GM12878 (cell line): ENCODE results near the gene COQ9. TPM values are rescaled to one million over a fixed set of nuclear protein-coding genes. Genes with fewer than 3 reads are reported as not detected.

Experiments
- ETV6 ChIP-seq, 2 experiments: fragments of 450-650 bp in 1 of 2; IDR thresholded peaks in 1 of 2; conservative IDR thresholded peaks in 1 of 2; 2 replicates each; pipeline ENCODE4 v1.6.1; 2014; ENCODE audit warnings: antibody characterized with exemption in 1 of 2, borderline replicate concordance in 1 of 2, low read depth in 1 of 2, mild to moderate bottlenecking in 1 of 2, moderate library complexity in 1 of 2
- PAX5 ChIP-seq: IDR thresholded peaks from 2 replicates; pipeline ENCODE4 v1.6.1; 2011; ENCODE audit warnings: low read depth, low read length, borderline replicate concordance
- ZNF24 ChIP-seq: fragments of 450-650 bp; IDR thresholded peaks from 2 replicates; pipeline ENCODE4 v1.6.1; 2017; ENCODE audit warnings: antibody characterized with exemption, mild to moderate bottlenecking
- polyA plus RNA-seq, 11 experiments: library from polyadenylated mRNA; depleted of rRNA in 4 of 11; unstranded in 6 of 11; stranded (reverse) in 5 of 11; fragments of >200 nt; fragmentation: Nextera tagmentation in 4 of 11; fragmentation: Illumina TruSeq in 1 of 11; extraction: Ambion mirVana in 4 of 11; extraction: Trizol in 1 of 11; gene quantifications; 1 replicate in 1 of 11; 2 replicates in 10 of 11; pipeline versions ENCODE4 v1.2.1 to v1.2.3, GENCODE V29; 2011 to 2016; ENCODE audit warnings: inconsistent platforms in 2 of 11, missing spikeins in 2 of 11, low read depth in 1 of 11
- total RNA-seq, 4 experiments: library from RNA; depleted of rRNA in 3 of 4; stranded (reverse); fragments of >200 nt in 3 of 4; fragmentation: Illumina TruSeq in 1 of 4; extraction: Trizol in 1 of 4; gene quantifications; 2 replicates each; pipeline versions ENCODE4 v1.2.1 to v1.2.3, GENCODE V29; 2013 to 2021
- TF ChIP-seq, protein P1 (sequence below): fragments of 450-650 bp; IDR thresholded peaks from 2 replicates; pipeline ENCODE4 v1.6.1; 2017; ENCODE audit warnings: mild to moderate bottlenecking, low read depth, inconsistent platforms; ENCODE audit not compliant: poor library complexity, severe bottlenecking
- TF ChIP-seq, protein P2 (sequence below): fragments of 450-650 bp; IDR thresholded peaks from 2 replicates; pipeline ENCODE4 v1.6.1; 2017; ENCODE audit warnings: mild to moderate bottlenecking, moderate library complexity

COQ9 gene
- total and polyA plus RNA-seq, 10 of the 15 experiments (the other 5 are each of a cell fraction or from before 2014, with no cell fraction given): 24.1 to 79.7 (median 50.1) TPM

DNA sequence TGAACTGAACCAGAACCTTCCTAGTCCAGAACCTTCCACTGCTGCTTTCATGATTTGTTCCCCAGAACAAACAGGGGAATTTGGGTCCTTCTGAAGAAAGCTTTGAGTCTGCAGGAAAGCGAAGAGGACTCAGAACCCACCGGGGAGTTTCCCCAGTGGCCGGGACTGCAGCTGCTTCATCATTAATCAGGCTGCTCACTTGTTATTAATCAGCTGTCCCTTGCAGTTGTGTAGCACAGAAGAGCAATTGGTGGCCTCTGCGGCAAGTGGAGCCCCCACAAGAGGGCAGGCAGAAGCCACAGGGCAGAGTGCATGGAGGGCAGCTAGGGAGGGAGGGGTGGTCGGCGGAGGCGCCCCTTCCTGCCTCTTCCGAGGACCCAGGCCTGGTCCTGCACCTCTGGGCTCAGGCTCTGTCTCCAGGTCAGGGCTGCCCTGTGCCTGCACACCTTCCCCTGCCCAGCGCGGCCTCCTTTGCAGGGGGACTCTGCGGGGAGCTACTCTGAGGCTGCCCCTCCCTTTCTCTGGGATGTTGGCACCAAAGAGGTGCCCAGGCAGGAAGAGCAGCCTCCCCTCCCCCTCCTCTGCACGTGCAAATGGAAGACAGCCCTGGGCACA lies 35.8 kb upstream of the COQ9 start (continued):
- TF ChIP-seq, protein P1, sequence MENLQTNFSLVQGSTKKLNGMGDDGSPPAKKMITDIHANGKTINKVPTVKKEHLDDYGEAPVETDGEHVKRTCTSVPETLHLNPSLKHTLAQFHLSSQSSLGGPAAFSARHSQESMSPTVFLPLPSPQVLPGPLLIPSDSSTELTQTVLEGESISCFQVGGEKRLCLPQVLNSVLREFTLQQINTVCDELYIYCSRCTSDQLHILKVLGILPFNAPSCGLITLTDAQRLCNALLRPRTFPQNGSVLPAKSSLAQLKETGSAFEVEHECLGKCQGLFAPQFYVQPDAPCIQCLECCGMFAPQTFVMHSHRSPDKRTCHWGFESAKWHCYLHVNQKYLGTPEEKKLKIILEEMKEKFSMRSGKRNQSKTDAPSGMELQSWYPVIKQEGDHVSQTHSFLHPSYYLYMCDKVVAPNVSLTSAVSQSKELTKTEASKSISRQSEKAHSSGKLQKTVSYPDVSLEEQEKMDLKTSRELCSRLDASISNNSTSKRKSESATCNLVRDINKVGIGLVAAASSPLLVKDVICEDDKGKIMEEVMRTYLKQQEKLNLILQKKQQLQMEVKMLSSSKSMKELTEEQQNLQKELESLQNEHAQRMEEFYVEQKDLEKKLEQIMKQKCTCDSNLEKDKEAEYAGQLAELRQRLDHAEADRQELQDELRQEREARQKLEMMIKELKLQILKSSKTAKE: no peak
- TF ChIP-seq ETV6 (conservative IDR thresholded peaks at IDR 0.05 in 1 of 2, IDR thresholded peaks at IDR 0.05 in 1 of 2; ENCODE audit: borderline replicate concordance in 1 of 2, low read depth in 1 of 2) (0 out of 4 replicates have a peak, but pooled peaks of 1 of the 2 experiments have one; percentile 30), ZNF24 (no peak), PAX5 (0 out of 2 replicates have a peak, but pooled peaks have one; percentile 24)
- TF ChIP-seq, protein P2, sequence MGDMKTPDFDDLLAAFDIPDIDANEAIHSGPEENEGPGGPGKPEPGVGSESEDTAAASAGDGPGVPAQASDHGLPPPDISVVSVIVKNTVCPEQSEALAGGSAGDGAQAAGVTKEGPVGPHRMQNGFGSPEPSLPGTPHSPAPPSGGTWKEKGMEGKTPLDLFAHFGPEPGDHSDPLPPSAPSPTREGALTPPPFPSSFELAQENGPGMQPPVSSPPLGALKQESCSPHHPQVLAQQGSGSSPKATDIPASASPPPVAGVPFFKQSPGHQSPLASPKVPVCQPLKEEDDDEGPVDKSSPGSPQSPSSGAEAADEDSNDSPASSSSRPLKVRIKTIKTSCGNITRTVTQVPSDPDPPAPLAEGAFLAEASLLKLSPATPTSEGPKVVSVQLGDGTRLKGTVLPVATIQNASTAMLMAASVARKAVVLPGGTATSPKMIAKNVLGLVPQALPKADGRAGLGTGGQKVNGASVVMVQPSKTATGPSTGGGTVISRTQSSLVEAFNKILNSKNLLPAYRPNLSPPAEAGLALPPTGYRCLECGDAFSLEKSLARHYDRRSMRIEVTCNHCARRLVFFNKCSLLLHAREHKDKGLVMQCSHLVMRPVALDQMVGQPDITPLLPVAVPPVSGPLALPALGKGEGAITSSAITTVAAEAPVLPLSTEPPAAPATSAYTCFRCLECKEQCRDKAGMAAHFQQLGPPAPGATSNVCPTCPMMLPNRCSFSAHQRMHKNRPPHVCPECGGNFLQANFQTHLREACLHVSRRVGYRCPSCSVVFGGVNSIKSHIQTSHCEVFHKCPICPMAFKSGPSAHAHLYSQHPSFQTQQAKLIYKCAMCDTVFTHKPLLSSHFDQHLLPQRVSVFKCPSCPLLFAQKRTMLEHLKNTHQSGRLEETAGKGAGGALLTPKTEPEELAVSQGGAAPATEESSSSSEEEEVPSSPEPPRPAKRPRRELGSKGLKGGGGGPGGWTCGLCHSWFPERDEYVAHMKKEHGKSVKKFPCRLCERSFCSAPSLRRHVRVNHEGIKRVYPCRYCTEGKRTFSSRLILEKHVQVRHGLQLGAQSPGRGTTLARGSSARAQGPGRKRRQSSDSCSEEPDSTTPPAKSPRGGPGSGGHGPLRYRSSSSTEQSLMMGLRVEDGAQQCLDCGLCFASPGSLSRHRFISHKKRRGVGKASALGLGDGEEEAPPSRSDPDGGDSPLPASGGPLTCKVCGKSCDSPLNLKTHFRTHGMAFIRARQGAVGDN: 0 out of 2 replicates have a peak, but pooled peaks have one; percentile 37
